GM18505 (cell line): ENCODE results near the gene BMPR1B.

ENCODE experiments used
- ATAC-seq: cut with Tn5 transposase; IDR thresholded peaks from one replicate; pipeline ENCODE4 v1.9.1; 2021; ENCODE audit not compliant: unreplicated experiment
- POLR2A ChIP-seq: IDR thresholded peaks from 4 replicates; pipeline ENCODE4 v1.6.1; 2011; ENCODE audit warnings: borderline replicate concordance; ENCODE audit not compliant: insufficient read depth, insufficient read length; ENCODE audit errors: extremely low read depth

BMPR1B gene

GRCh38 chr4:95073646-95074045, 315.9 kb downstream of the BMPR1B start:
- no peak for ATAC-seq
- no peak for TF ChIP-seq POLR2A

GRCh38 chr4:95077864-95078263, 320.1 kb downstream of the BMPR1B start:
- ATAC-seq: no peak

DNA sequence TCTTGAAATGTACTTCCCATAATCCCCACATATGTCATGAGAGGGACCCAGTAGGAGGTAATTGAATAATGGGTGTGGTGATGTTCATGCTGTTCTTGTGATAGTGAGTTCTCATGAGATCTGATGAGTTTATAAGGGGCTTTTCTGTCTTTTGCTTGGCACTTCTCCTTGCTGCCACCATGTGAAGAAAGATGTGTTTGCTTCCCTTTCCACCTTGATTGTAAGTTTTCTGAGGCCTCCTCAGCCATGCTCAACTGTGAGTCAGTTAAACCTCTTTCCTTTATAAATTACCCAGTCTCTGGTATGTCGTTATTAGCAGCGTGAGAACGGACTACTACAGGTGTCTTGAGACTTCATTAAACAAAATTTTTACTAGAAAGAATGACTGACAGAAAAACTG, 323.2 kb downstream of the BMPR1B start:
- ATAC-seq: no peak
- no peak for TF ChIP-seq POLR2A

More at GRCh38 chr4:95077864-95078263, 320.1 kb downstream of the BMPR1B start:
- TF ChIP-seq POLR2A: no peak

- no peak for ATAC-seq
- TF ChIP-seq POLR2A: no peak
These were observed 326.8 kb downstream of the BMPR1B start for GRCh38 chr4:95084584-95084983.

GRCh38 chr4:95085124-95085833, 327.5 kb downstream of the BMPR1B start:
- no peak for ATAC-seq
- TF ChIP-seq POLR2A: no peak

DNA sequence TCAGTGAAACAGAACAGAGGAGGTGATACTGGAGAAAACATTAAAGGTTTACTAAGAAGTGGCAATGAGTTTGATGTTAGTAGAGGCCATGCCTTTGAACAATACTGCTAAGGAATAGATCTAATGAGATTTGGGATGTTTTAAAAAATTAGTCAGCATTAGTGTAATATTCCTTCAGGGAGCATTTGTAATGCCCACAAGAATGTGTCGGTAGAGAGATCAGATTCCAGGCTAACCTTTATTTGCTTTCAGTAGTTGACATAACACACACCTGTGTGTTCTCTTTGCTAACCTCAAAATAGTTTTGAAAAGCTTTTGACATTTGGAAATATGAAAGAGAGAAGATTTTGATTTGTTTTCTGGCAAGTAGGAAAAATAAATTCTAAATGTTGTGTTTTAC, 328.8 kb downstream of the BMPR1B start:
- no peak for TF ChIP-seq POLR2A
- no peak for ATAC-seq

DNA sequence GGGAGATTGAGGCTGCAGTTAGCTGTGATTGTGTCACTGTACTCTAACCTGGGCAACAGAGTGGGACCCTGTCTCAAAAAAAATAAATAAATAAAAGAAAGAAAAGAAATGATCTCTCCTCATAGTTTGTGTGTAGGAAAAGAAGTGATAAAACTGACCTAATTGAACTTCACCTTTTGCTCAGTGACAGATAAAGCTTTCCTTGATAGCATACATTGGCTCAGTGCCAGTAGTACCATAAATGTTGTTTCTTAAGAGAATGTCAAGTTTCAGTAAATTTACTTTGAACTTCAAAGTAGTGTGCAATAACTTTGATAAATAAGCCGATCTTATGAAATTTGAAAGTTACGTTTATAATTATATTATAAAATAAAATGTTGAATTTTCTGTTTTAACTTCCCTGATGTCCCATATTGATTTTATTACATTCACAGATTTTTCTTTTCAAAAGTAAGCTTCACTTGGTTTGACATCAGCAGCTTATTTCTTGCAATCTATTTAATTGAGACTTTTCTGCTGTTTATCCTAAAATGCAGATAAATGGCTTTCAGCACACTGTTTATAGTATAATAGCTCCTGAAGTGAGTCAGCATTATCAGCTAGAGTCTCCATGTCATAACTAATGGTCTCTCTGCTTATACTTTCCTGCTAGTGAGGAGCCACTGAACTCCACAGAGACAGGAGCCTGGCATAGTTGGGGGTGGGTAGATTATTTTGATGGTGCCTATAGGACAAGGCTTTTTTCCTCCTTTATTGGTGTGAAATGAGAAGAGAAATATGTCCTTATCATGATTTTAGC, 330.1 kb downstream of the BMPR1B start:
- TF ChIP-seq POLR2A: no peak
- ATAC-seq: no peak

GRCh38 chr4:95091272-95091671, 333.5 kb downstream of the BMPR1B start:
- no peak for TF ChIP-seq POLR2A
- ATAC-seq: no peak

GRCh38 chr4:95092766-95093165, 335.0 kb downstream of the BMPR1B start:
- no peak for ATAC-seq

DNA sequence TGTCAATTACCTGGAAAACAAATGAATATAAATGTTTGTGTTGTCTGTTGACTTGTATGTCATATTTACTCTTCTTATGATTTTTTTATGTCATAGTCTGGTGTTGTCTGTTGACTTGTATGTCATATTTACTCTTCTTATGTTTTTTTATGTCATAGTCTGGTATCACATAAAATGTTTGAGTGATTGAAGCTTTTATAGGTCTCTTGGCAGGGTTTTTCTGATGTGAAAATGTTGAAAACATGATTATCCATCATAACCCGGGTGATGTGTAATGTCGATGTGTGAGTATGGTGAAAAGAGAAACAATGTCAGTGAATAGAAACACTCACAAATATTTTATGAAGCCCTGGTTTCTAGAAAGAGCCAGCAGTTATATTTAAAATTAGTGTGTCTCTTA, 335.7 kb downstream of the BMPR1B start:
- TF ChIP-seq POLR2A: no peak
- ATAC-seq: no peak

More at GRCh38 chr4:95092766-95093165, 335.0 kb downstream of the BMPR1B start:
- no peak for TF ChIP-seq POLR2A

DNA sequence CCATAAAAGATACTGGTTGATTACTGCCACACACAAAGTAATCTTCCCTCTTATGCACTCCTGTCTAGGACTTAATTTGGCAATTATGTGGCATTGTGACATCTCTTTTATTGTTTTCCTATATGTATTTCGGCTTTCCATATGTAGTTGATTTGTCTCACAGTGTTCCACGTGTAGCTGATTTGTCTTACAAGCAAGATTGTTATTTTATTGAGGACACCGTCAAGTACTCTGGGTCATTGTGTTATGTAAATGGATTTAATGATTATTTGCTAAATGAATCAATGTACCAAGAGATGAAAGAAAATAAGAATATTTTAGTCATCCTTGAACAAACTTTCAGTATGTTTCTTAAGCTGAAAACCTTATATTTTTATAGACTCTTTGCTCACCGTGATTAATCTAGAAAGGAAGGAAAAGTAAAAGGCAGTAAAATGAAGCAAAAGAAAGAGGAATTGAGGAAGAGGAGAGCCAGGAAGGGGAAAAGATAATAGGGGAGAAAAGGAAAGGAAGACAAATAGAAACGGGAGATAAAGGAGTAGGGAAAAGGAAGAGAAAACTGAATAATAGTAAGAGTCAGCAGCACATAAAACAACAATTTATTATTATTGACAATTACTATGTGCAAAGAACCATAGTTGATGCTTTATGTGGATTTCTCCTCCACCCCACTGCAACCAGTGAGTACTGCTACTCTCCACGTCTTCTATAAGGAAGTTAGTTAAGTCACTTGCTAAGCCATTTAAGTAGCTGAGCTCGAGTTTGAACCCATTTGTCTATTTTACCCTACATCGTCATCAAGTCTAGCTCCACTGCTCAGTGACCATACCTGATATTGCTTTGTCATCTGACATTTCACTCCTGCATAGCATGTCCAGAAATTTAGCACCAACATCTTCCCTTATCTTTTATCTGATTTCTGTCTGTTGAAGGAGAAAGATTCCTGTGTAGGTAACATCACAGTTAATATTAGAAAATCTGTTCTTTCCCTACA, 336.5 kb downstream of the BMPR1B start:
- no peak for ATAC-seq
- no peak for TF ChIP-seq POLR2A

DNA sequence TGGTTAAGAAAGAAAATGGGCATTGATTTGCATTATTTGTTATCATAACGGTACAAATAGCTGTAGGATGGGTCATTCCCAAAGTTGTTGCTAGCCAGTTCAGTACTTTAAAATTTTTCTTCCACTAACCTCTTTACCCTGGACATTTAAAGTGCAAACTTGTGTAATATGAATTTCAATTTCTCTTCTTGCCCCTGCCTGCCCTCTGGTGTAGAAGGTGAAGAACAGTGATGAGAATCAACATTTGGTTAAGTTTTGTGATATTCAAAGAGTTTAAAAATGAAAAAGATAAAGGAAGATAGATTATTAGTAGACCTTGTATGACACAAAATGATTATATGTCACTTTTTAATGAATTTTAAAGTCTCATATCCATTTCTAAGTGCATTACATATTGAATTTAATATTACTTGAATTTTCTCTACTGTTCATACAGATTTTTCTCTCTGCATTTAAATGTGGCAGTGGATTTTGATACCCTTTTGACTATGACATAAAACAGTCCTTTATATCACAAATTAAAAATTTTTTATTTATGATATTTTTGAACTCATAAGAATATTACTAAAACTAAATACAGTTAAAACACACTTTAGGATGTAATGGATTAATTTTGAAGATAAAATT, 337.7 kb downstream of the BMPR1B start:
- no peak for TF ChIP-seq POLR2A
- ATAC-seq: no peak
